Bronchial epithelial cell (primary cell): ENCODE results near the gene IFNB1. TPM values are rescaled to one million over a fixed set of nuclear protein-coding genes. Genes with fewer than 3 reads are reported as not detected.

ENCODE experiments used
- DNase-seq: peaks from one replicate; pipeline ENCODE4 v3.0.0-alpha.2; 2010; ENCODE audit warnings: low read depth
- FAIRE-seq: peaks from 2 replicates; lab custom pipeline; 2011; peaks lifted over from hg19 to GRCh38; lab: Jason Lieb, UNC
- H3K27me3 ChIP-seq: 2 replicates; pipeline ENCODE4 v1.5.1; 2011; ENCODE audit warnings: low read length; ENCODE audit not compliant: control insufficient read depth, insufficient read depth
- H3K36me3 ChIP-seq: 2 replicates; pipeline ENCODE4 v1.5.1; 2011; ENCODE audit warnings: low read length; ENCODE audit not compliant: control insufficient read depth, insufficient read depth
- H3K4me3 ChIP-seq: 2 replicates; pipeline ENCODE4 v1.5.1; 2011; ENCODE audit warnings: mild to moderate bottlenecking, low read depth, low read length, control low read depth
- total RNA-seq: library from RNA; depleted of rRNA; stranded (reverse); fragments of >200 nt; gene quantifications from 2 replicates; pipeline ENCODE4 v1.2.1, GENCODE V29; 2014
- TF ChIP-seq, protein P1 (sequence below): IDR thresholded peaks from 2 replicates; pipeline ENCODE4 v1.5.1; 2011; ENCODE audit warnings: mild to moderate bottlenecking, moderate library complexity, low read length, control low read depth, inconsistent platforms; ENCODE audit not compliant: insufficient read depth, severe bottlenecking

IFNB1 gene
- total RNA-seq, 1 donor from 2014 or later, result 0.26 TPM

DNA sequence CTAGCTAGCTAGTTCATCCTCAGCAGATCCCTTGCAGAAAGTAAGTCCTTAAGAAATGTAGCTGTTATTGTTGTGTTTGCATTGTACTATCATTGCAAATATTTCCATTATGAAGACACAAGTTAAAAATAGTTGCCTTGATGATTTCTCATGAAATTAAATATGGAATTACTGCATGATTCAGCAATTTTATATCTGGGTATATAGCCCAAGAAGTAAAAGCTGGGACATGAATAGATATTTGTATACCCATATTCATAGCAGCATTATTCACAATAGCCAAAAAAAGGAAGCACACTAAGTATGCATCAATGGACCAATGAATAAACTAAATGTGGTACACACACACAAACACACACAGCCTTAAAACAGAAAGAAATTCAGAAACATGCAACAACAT lies 6.8 kb downstream of the IFNB1 start:
- no peak overlapping the region for H3K4me3 ChIP-seq
- no peak for DNase-seq
- H3K27me3 ChIP-seq, result no peaks in the 10 kb centered on the region
- H3K36me3 ChIP-seq, result no peaks in the 10 kb centered on the region
- TF ChIP-seq, protein P1, sequence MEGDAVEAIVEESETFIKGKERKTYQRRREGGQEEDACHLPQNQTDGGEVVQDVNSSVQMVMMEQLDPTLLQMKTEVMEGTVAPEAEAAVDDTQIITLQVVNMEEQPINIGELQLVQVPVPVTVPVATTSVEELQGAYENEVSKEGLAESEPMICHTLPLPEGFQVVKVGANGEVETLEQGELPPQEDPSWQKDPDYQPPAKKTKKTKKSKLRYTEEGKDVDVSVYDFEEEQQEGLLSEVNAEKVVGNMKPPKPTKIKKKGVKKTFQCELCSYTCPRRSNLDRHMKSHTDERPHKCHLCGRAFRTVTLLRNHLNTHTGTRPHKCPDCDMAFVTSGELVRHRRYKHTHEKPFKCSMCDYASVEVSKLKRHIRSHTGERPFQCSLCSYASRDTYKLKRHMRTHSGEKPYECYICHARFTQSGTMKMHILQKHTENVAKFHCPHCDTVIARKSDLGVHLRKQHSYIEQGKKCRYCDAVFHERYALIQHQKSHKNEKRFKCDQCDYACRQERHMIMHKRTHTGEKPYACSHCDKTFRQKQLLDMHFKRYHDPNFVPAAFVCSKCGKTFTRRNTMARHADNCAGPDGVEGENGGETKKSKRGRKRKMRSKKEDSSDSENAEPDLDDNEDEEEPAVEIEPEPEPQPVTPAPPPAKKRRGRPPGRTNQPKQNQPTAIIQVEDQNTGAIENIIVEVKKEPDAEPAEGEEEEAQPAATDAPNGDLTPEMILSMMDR, result no peak
- no peak for FAIRE-seq

DNA sequence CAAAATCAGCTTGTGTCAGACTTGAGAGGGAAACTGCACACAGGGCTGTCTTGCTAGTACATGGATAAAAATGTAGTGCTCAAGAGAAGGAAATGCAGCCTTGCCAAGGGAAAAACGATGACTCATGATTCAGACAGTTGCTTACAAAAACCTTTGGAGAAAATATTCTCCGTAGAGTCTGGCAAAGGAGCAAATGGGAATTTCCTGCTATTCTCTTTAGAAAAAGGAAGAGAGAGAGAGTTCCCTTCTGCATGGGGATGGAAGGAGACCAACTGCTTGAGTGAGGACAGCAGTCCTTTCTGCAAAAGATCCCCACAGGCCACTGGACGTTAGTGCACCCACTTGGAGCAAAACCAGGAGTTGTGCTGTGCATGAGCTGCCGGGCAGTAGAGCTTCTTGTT lies 7.6 kb downstream of the IFNB1 start:
- DNase-seq (peak; percentile 90), FAIRE-seq (no peak)
- Histone ChIP-seq H3K27me3 (no peaks in the 10 kb centered on the region), H3K4me3 (no peak overlapping the region), H3K36me3 (no peaks in the 10 kb centered on the region)
- TF ChIP-seq, protein P1, result peak; percentile 9

DNA sequence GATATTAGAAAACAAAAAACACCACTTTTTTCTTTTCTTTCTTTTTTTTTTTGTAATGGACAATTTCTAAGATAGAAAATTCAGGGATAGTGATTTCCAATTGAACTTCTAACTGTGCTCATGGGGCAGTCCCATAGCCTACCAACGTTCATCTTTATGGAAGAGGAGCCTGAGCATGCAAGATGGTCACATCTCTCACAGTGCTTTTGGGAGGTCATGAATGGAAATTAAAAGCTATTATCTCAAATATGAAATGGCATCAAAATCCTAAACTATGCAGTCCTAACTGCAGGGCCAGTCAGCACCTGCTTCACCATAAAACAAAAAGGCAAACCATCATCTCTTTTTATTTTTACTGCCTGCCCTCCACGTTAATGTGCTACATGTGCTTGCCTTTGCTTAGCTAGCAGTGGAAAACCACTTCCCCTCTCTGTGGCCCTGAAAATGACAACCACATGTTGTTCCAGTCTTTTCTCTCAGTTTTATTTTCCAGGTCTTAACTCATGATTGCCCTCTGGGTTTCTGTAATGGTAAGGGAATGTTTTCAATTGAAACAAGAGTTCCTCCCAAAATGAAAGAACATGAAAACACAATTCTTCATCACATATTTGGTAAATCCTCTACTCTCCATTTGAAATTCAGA lies 16.7 kb downstream of the IFNB1 start:
- TF ChIP-seq, protein P1, result no peak
- Histone ChIP-seq H3K4me3 (no peak overlapping the region), H3K36me3 (no peaks in the 10 kb centered on the region), H3K27me3 (no peaks in the 10 kb centered on the region)
- no peak for FAIRE-seq
- DNase-seq, result no peak

DNA sequence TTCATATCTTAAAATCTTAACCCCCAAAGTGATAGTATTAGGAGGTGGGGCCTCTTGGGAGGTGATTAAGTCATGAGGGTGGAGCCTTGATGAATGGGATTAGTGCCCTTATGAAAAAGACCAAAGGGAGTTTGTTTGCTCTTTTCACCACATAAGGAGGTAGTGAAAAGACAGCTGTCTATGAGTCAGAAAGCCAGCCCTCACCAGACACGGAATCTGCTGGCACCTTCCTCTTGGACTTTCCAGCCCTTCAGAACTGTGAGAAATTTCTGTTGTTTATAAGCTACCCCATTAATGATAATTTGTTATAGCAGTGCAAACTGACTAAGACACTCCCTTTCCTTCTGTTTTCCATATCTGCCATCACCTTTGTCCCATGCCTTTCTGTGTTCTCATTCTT lies 20.8 kb downstream of the IFNB1 start:
- FAIRE-seq (no peak), DNase-seq (peak; percentile 72)
- TF ChIP-seq, protein P1, result no peak
- Histone ChIP-seq H3K4me3 (no peak overlapping the region), H3K36me3 (no peaks in the 10 kb centered on the region), H3K27me3 (no peaks in the 10 kb centered on the region)

DNA sequence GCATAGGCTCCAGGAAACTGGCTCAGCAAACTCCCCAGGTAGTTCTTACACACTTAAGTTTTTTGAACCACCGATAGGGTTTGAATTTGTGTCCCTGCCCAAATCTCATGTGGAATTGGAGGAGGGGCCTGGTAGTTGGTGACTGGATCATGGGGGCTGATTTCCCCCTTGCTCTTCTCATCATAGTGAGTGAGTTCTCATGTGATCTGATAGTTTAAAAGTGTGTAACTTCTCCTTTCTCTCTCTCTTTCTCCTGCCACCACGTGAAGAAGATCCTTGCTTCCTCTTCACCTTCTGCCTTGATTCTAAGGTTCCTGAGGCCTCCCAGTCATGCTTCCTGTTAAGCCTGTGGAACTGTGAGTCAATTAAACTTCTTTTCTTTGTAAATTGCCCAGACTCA lies 23.9 kb downstream of the IFNB1 start:
- DNase-seq (no peak), FAIRE-seq (no peak)
- H3K27me3 ChIP-seq, result no peaks in the 10 kb centered on the region
- no peaks in the 10 kb centered on the region for H3K36me3 ChIP-seq
- H3K4me3 ChIP-seq, result no peak overlapping the region
- TF ChIP-seq, protein P1, result no peak

DNA sequence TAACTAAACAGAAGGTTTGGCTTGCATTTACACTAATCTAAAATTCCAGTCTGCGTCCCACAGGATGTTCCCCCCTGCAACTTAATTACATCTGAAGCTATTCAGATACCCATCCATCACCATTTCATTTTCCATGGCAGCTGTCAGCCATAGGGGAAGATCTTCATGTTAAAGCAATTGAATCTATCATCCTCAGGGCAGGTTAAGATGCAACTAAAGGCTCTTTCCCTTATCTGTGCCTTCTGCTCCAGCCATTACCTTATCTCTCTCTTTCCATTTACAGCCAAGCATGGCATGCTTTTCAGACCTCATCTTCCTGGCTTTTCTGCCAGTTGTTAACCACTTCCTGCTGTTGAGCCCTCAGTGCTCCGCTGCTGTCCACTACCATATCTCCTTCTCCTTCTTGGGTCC lies 30.5 kb downstream of the IFNB1 start:
- FAIRE-seq, result no peak
- no peak for DNase-seq
- H3K4me3 ChIP-seq, result no peak overlapping the region
- no peaks in the 10 kb centered on the region for H3K36me3 ChIP-seq
- no peaks in the 10 kb centered on the region for H3K27me3 ChIP-seq
- TF ChIP-seq, protein P1, result no peak
